Spleen (tissue), 7 donors: ENCODE data around the gene SENP5.

Experiments
- CTCF ChIP-seq, 11 experiments: fragments of 200-600 bp in 7 of 11; fragments of 450-650 bp in 4 of 11; sonication (generic) in 4 of 11; IDR thresholded peaks in 8 of 11; conservative IDR thresholded peaks in 3 of 11; 1 replicate in 7 of 11; 2 replicates in 4 of 11; pipeline versions ENCODE4 v1.4.0 to v1.8.0; 2016 to 2021; ENCODE audit warnings: antibody characterized with exemption in 11 of 11, inconsistent platforms in 4 of 11, mild to moderate bottlenecking in 1 of 11
- POLR2A ChIP-seq, 3 donors: fragments of 450-650 bp; IDR thresholded peaks; one replicate each; pipeline ENCODE4 v1.5.1; 2017; ENCODE audit warnings: antibody characterized with exemption in 3 of 3, mild to moderate bottlenecking in 1 of 3
- POLR2AphosphoS5 ChIP-seq, 3 donors: sonication (generic); formaldehyde crosslinking; IDR thresholded peaks; one replicate each; pipeline ENCODE4 v1.5.1; 2017; ENCODE audit warnings: antibody characterized with exemption in 3 of 3
- donor health status: DM: no; HTN: no; CAD: no; lungs with moderate emphysema.
- donor health status: DM: no; HTN: no; CAD: no.
- donor health status: DM: no; HTN: no; CAD: no.

GRCh38 chr3:196872316-196872715 is 4.6 kb downstream of the SENP5 start:
- TF ChIP-seq CTCF (IDR thresholded peaks at IDR 0.05 in 8 of 11, conservative IDR thresholded peaks at IDR 0.05 in 3 of 11) (no peak), POLR2AphosphoS5 (IDR thresholded peaks at IDR 0.05) (no peak), POLR2A (IDR thresholded peaks at IDR 0.05) (no peak)
